Activated naive CD4-positive, alpha-beta T cell treated with anti-CD3 and anti-CD28 coated beads for 36 hours (primary cell): Measurements from ENCODE around the gene CHCT1. TPM values are rescaled to one million over a fixed set of nuclear protein-coding genes. Genes with fewer than 3 reads are reported as not detected.
A peak's percentile ranks its signal among the peaks of the same experiment; 100 is the strongest.

ENCODE experiments used
- CTCF ChIA-PET: fragments of 350-600 bp; sonication (Branson Sonifier 250); formaldehyde crosslinking; loops from one replicate; lab custom pipeline; 2021; ENCODE audit warnings: antibody characterized with exemption; lab: Charles Lee
- DNase-seq: peaks from one replicate; pipeline ENCODE4 v3.0.0-alpha.2; 2020
- H3K27ac Mint-ChIP-seq: one replicate; pipeline ENCODE4 v1.8.0; 2021; ENCODE audit warnings: mild to moderate bottlenecking, mixed read lengths
- H3K27me3 Mint-ChIP-seq: one replicate; pipeline ENCODE4 v1.8.0; 2021; ENCODE audit warnings: low read depth, mixed read lengths
- H3K36me3 Mint-ChIP-seq: one replicate; pipeline ENCODE4 v1.8.0; 2021; ENCODE audit warnings: low read depth, mixed read lengths
- H3K4me1 Mint-ChIP-seq: one replicate; pipeline ENCODE4 v1.8.0; 2021; ENCODE audit warnings: low read depth, mixed read lengths
- H3K4me3 Mint-ChIP-seq: one replicate; pipeline ENCODE4 v1.8.0; 2021; ENCODE audit warnings: mild to moderate bottlenecking, moderate library complexity, mixed read lengths
- H3K9me3 Mint-ChIP-seq: one replicate; pipeline ENCODE4 v1.8.0; 2021; ENCODE audit warnings: mixed read lengths
- intact Hi-C: fragments of 100-400 bp; cut with micrococcal nuclease; formaldehyde crosslinking; loops from one replicate; pipeline ENCODE4 v1.15.1; 2023
- total RNA-seq, 2 experiments: library from RNA; stranded (reverse); gene quantifications; one replicate each; pipeline ENCODE4 v1.2.3, GENCODE V29; 2021

Gene CHCT1
- total RNA-seq, 2 experiments from 2014 or later = 0.25 to 0.43 TPM

GRCh38 chr17:60391471-60392041 lies 30.7 kb upstream of the CHCT1 start:
- H3K36me3 Mint-ChIP-seq = no peaks in the 10 kb centered on the region
- no peak for DNase-seq
- H3K9me3 Mint-ChIP-seq = no peaks in the 10 kb centered on the region
- peaks cover 47% of the 10 kb centered on the region for H3K4me1 Mint-ChIP-seq
- CTCF ChIA-PET = interaction anchor here (0.8 kb wide), 1 partner anchor 20 kb away, joined by 3 read pairs; no protein-coding TSS in a partner anchor
- peak overlapping the region; percentile 73 for H3K27ac Mint-ChIP-seq
- peak overlapping the region; percentile 89 for H3K4me3 Mint-ChIP-seq
- intact Hi-C loops = loop anchor here (1.0 to 10.0 kb wide), 11 partner anchors 36 to 1236 kb away; partner anchors contain the start of genes BCAS3, HEATR6, PPM1D and PRR11
- H3K27me3 Mint-ChIP-seq = no peaks in the 10 kb centered on the region

GRCh38 chr17:60392042-60392844 lies 30.0 kb upstream of the CHCT1 start, which contains the start of gene USP32:
USP32 (minus strand) TSS chr17:60392133; CDS start chr17:60391939, 194 bp downstream.
- H3K9me3 Mint-ChIP-seq = no peaks in the 10 kb centered on the region
- H3K27ac Mint-ChIP-seq = peak within 1 kb of the TSS; percentile 96
- H3K4me1 Mint-ChIP-seq = peaks cover 44% of the 10 kb centered on the region
- no peaks in the 10 kb centered on the region for H3K36me3 Mint-ChIP-seq
- intact Hi-C loops = loop anchor here (1.0 to 10.0 kb wide), 11 partner anchors 37 to 1237 kb away; partner anchors contain the start of genes BCAS3, HEATR6, PPM1D and PRR11
- CTCF ChIA-PET = interaction anchor here (0.8 to 1.0 kb wide), 2 partner anchors 12 to 21 kb away, joined by 3 read pairs; no protein-coding TSS in a partner anchor
- DNase-seq = peak; percentile 99
- H3K4me3 Mint-ChIP-seq = peak within 1 kb of the TSS; percentile 89
- no peaks in the 10 kb centered on the region for H3K27me3 Mint-ChIP-seq

- intact Hi-C loops = loop anchor here (1.0 to 10.0 kb wide), 11 partner anchors 38 to 1238 kb away; partner anchors contain the start of genes BCAS3, HEATR6, PPM1D and PRR11
- peak overlapping the region; percentile 96 for H3K27ac Mint-ChIP-seq
- no peaks in the 10 kb centered on the region for H3K36me3 Mint-ChIP-seq
- no peaks in the 10 kb centered on the region for H3K9me3 Mint-ChIP-seq
- peak; percentile 65 for DNase-seq
- peaks cover 47% of the 10 kb centered on the region for H3K4me1 Mint-ChIP-seq
- H3K4me3 Mint-ChIP-seq = peak overlapping the region; percentile 89
- CTCF ChIA-PET = interaction anchor here (1.0 kb wide), 1 partner anchor 12 kb away, joined by 3 read pairs; no protein-coding TSS in a partner anchor
- H3K27me3 Mint-ChIP-seq = no peaks in the 10 kb centered on the region
Measured at GRCh38 chr17:60392845-60393702, 29.2 kb upstream of the CHCT1 start.

GRCh38 chr17:60393840-60394723 lies 28.2 kb upstream of the CHCT1 start:
- CTCF ChIA-PET = interaction anchor here (0.6 kb wide), 1 partner anchor 357 kb away, joined by 3 read pairs; no protein-coding TSS in a partner anchor
- Mint-ChIP-seq H3K4me3 (peak overlapping the region; percentile 16), H3K36me3 (no peaks in the 10 kb centered on the region), H3K9me3 (no peaks in the 10 kb centered on the region), H3K27ac (no peak overlapping the region), H3K27me3 (no peaks in the 10 kb centered on the region), H3K4me1 (peaks cover 42% of the 10 kb centered on the region)
- DNase-seq = no peak
- intact Hi-C loops = loop anchor here (2.0 to 10.0 kb wide), 6 partner anchors 131 to 689 kb away; partner anchors contain the start of genes HEATR6, PTRH2, RPS6KB1 and TUBD1

GRCh38 chr17:60395508-60396065 lies 26.7 kb upstream of the CHCT1 start:
- CTCF ChIA-PET = interaction anchor here (0.6 kb wide), 1 partner anchor 22 kb away, joined by 4 read pairs; no protein-coding TSS in a partner anchor
- intact Hi-C loops = loop anchor here (10.0 kb wide), 2 partner anchors 611 to 691 kb away; partner anchors contain the start of genes PTRH2 and VMP1
- H3K9me3 Mint-ChIP-seq = no peaks in the 10 kb centered on the region
- DNase-seq = no peak
- no peaks in the 10 kb centered on the region for H3K27me3 Mint-ChIP-seq
- no peak overlapping the region for H3K4me3 Mint-ChIP-seq
- no peaks in the 10 kb centered on the region for H3K36me3 Mint-ChIP-seq
- no peak overlapping the region for H3K27ac Mint-ChIP-seq
- peaks cover 34% of the 10 kb centered on the region for H3K4me1 Mint-ChIP-seq

GRCh38 chr17:60396412-60396811 lies 25.9 kb upstream of the CHCT1 start:
- DNase-seq = no peak
- H3K27me3 Mint-ChIP-seq = no peaks in the 10 kb centered on the region
- no peak overlapping the region for H3K27ac Mint-ChIP-seq
- H3K4me3 Mint-ChIP-seq = no peak overlapping the region
- CTCF ChIA-PET = no interaction called here
- intact Hi-C loops = loop anchor here (10.0 kb wide), 2 partner anchors 612 to 692 kb away; partner anchors contain the start of genes PTRH2 and VMP1
- no peaks in the 10 kb centered on the region for H3K9me3 Mint-ChIP-seq
- H3K4me1 Mint-ChIP-seq = peaks cover 28% of the 10 kb centered on the region
- H3K36me3 Mint-ChIP-seq = no peaks in the 10 kb centered on the region

GRCh38 chr17:60398227-60398959 lies 23.9 kb upstream of the CHCT1 start:
- Mint-ChIP-seq H3K4me1 (peaks cover 24% of the 10 kb centered on the region), H3K4me3 (no peak overlapping the region), H3K27me3 (no peaks in the 10 kb centered on the region), H3K36me3 (no peaks in the 10 kb centered on the region), H3K9me3 (no peaks in the 10 kb centered on the region), H3K27ac (no peak overlapping the region)
- CTCF ChIA-PET = interaction anchor here (0.6 to 0.7 kb wide), 2 partner anchors 240 kb away, joined by 3 to 4 read pairs; no protein-coding TSS in a partner anchor
- intact Hi-C loops = loop anchor here (10.0 kb wide), 2 partner anchors 614 to 694 kb away; partner anchors contain the start of genes PTRH2 and VMP1
- no peak for DNase-seq

GRCh38 chr17:60401819-60402218 lies 20.5 kb upstream of the CHCT1 start:
- CTCF ChIA-PET = interaction anchor here (0.6 kb wide), 1 partner anchor 205 kb away, joined by 5 read pairs; no protein-coding TSS in a partner anchor
- no peaks in the 10 kb centered on the region for H3K27me3 Mint-ChIP-seq
- intact Hi-C loops = no loop called here

GRCh38 chr17:60403523-60403810 lies 18.8 kb upstream of the CHCT1 start:
- peaks cover under 1% of the 10 kb centered on the region for H3K4me1 Mint-ChIP-seq
- no peak for DNase-seq
- H3K27me3 Mint-ChIP-seq = no peaks in the 10 kb centered on the region
- H3K27ac Mint-ChIP-seq = no peak overlapping the region
- no peak overlapping the region for H3K4me3 Mint-ChIP-seq
- no peaks in the 10 kb centered on the region for H3K9me3 Mint-ChIP-seq
- CTCF ChIA-PET = no interaction called here
- intact Hi-C loops = no loop called here
- H3K36me3 Mint-ChIP-seq = no peaks in the 10 kb centered on the region

More at GRCh38 chr17:60401819-60402218, 20.5 kb upstream of the CHCT1 start:
- Mint-ChIP-seq H3K9me3 (no peaks in the 10 kb centered on the region), H3K4me1 (peaks cover 7% of the 10 kb centered on the region), H3K4me3 (no peak overlapping the region), H3K36me3 (no peaks in the 10 kb centered on the region), H3K27ac (no peak overlapping the region)
- DNase-seq = no peak

GRCh38 chr17:60403962-60404361 lies 18.3 kb upstream of the CHCT1 start:
- Mint-ChIP-seq H3K36me3 (no peaks in the 10 kb centered on the region), H3K4me3 (no peak overlapping the region), H3K4me1 (no peaks in the 10 kb centered on the region), H3K27me3 (no peaks in the 10 kb centered on the region), H3K27ac (no peak overlapping the region), H3K9me3 (no peaks in the 10 kb centered on the region)
- CTCF ChIA-PET = interaction anchor here (1.2 kb wide), 1 partner anchor 11 kb away, joined by 3 read pairs; no protein-coding TSS in a partner anchor
- DNase-seq = no peak
- intact Hi-C loops = no loop called here
